Activated effector memory CD4-positive, alpha-beta T cell treated with anti-CD3 and anti-CD28 coated beads, Interleukin-2, amount 50 U/mL, for 16 hours (primary cell): ENCODE results near the gene NCBP2.
A peak's percentile ranks its signal among the peaks of the same experiment; 100 is the strongest.

Source experiments
- DNase-seq: peaks from one replicate; pipeline ENCODE4 v3.0.0-alpha.2; 2020

NCBP2 gene

DNA sequence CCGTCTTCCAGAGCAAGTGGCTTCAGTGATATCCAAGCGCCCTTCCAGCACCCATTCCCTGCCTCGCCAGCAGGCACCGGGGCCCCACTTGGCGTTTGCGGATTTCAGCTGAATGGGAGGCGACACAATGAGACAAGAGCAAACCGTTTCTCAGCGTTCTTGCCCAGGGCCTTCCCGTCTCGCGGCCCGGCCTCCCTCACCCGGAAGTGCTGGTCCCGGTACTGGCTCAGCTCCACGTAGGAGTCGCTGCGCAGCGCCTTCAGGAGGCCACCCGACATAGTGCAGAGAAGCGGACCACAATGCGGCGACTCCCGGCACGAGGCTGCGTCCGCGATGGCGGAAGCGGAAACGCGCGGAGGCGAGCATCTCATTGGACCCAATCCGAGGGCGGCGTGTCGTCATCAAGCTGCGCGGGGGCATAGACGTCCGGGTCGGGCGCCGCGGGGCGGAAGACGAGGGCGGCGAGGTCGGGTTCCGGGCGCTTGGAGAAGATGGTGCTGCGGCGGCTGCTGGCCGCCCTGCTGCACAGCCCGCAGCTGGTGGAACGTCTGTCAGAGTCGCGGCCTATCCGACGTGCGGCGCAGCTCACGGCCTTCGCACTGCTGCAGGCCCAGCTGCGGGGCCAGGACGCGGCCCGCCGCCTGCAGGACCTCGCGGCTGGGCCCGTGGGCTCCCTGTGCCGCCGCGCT, at the start of gene NCBP2:
NCBP2 (minus strand) TSS at position 303 of the 689 bp plus-strand sequence; CDS start at position 278, 25 bp downstream.
- peak; percentile 100 for DNase-seq

DNA sequence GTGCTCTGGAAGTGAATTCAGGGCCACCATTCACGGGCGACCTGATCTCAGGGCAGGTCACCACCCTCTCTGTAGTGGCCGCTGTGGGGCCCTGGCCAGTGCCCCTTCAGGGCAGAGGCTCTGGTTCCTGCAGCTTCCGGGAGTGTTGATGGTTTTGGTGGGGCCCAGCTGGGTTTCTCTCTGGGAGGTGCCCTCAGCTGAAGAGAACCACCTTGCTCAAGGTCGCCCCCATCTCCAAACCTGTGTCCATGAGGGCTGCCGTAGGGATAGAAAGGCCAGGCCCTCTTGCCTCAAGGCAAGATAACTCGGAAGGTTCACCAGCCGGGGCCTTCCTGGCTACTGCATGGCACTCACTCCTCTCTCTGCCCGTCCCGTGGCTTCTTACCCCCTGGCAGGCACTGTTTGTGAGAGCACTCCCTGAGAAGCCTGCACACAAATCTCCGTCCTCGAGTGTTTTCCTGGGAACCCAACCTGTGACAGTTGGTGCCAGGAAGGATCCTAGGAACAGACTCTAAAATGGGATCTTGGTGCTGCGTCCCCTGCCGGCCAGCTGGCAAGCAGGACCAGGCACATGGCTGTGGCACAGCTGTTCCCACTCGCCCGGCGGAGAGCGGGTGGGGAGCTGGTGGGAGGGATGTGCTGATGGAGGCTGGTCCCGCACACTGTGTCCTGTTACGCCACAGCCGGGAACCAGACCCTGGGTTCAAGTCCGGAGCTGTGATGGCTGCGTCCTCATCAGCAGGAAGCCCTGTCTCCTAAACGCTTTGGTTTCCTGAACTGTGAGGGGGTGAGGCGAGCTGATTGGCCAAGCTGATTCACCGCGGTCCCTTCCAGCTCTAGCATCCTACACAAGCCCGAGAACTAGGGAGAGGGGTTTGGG, 49.5 kb upstream of the NCBP2 start:
- no peak for DNase-seq

DNA sequence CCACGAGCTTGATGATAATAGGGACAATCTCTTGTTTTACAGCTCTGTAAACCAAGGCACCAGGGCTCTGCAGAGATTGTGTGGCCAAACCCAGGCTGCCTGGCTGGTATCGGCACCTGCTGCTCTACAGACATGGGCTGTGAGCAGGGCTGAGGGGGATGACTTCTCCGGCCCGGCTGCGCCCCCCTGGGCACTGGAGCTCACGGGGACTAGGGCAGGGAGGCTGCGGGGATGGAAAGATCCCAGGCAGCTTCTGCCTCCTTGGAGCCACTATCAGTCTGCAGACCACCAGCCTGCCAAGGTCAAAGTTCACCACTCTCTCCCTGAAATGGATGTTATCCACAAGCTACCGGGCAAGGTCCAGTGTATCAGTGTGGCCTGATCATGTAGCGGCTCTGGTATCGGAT, 48.3 kb upstream of the NCBP2 start:
- no peak for DNase-seq

DNA sequence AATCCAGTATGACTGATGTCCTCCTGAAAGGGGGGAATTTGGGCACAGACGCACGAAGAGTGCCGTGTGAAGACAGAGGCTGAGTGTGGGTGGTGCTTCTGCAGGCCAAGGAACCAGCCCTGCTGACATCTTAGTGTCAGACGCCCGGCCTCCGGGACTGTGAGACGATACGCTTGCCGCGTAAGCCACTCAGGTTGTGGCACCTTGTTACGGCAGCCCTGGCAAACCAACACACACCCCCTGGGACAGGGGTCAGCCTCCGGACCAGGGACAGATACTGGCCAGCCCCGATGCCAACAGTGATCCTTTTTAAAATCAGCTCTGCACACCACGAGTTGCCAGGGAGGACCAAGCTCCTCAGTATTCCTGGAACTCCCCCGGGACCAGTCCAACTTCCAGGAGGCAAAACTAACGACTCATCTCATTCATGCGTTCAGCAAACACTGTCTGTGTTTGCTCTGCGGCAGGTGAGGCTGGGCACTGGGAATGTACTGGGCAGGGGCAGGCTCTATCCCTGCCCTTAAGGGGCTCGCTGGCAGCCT, 47.5 kb upstream of the NCBP2 start:
- no peak for DNase-seq

DNA sequence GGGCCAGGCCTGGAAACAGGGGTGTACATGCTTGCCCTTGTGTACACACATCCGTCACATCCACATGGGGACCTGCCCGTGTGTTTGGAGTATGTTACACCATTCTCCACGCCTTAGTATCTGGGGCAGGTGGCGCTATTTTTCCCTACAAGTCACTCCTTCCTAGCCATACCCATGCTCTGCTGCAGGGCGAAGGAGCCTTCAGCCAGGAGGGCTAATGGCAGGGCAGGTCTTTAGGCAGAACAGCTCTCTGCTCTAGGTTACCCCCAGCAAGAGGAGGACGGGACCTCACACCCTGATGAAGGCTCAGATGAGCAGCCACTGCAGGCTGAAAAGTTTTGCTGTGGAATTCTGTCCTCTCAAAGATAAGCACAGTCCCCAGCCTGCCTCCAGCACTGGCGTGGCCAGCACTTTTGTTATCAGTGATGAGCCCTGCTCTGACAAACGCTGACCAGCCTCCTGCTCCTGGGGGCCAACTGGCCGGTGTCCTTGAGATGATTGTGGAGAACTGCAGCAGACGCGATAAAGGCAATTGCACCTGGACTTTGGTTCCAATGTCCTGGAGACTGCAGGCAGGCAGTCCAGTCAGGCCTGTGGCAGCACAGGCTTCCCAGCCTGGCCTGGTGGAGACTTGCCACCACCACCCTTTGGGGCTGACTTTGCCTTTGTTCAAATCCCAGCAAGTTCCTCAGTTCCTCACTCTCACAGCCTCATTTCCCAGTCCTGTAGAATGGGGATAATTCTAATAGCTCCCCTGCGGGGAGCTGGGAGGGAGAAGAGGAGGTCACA, 46.1 kb upstream of the NCBP2 start:
- DNase-seq = no peak

DNA sequence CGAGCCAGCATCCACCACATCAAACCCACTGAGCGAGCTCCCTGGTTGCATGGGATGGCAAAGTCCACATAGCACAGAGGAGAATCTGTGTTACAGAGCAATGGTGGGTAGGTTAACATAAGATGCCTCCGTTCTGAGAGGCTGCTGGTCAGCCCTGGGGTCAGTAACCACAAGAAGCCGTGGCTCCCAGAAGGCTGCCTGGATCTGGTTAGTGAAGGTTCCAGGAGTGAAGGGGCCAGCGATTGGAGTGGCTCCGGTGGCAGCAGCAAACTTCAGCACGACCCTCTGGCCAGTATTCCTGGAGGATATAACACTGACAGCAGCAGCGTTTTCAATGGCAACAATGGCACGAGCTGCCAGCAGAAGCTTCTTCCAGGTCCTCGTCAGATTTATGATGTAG, 44.7 kb upstream of the NCBP2 start:
- no peak for DNase-seq

DNA sequence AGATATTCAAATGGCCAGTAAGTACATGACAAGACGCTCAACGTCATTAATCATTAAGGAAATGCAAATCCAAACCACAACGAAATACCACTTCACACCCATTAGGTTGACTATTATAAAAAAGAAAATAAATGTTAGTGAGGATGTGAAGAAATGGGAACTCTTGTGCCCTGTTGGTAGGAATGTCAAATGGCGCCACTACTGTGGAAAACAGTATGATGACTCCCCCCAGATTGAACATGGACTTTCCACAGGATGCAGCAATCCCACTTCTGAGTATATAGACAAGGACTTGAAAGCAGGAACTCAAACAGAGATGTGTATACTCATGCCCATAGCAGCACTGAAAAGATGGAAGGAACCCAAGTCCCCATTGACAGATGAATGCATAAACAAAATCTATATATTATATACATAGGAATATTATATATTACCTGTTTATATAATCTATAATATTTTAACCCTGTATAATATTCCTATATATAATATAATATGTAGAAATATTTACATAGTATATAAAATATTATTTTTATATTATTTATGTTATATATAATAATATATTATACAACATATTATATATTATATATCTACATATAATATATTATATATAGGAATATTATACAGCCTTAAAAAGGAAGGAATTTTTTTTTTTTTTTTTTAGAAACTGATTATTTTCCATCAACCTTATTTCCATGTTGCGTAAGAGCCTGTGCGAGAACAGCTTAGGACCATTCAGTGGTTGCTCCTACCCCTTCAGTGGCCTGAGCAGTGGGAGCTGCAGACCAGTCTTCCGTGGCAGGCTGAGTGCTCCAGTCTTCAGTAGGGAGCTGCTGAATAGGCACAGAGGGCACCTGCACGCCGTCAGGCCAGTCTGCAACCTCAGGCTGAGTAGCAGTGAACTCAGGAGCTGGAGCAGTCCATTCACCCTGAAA, 43.9 kb upstream of the NCBP2 start:
- DNase-seq = no peak

DNA sequence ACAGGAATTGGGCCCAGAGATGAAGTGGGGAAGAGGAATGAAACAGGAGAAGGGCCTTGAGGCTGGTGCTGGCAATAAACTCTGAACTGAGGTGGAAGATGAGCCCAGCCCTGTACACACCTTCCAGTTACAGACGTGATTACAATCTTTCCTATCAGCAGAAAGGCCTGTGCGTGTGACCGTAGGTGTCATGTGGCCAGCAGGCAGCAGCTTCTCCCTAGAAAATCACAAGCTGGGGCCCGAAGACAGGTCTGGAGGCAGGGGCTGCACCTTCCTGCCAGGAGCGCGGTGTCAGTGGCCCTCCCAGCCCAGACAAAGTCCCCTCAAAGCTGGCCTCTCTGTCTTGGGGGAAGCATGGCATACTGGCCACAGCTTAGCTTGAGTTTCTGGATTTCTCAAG, 43.0 kb upstream of the NCBP2 start:
- no peak for DNase-seq

DNA sequence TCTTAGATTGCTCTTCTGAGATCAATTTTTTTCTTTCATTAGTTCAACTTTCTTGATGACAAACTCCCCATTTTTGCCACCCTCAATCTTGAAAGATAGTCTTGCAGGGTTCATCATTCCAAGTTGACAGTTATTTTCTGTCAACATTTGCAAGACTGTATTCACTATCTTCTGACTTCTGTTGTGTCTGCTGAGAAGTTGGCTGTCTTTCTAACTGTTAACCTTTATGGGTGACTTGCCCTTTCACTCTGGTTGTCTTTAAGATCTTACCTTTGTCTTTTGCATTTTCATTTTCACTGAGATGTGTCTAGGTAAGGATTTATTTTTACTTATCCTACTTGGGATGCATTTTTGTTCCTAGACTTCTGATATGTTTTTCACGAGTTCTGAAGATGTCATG, 40.9 kb upstream of the NCBP2 start:
- DNase-seq = no peak

DNA sequence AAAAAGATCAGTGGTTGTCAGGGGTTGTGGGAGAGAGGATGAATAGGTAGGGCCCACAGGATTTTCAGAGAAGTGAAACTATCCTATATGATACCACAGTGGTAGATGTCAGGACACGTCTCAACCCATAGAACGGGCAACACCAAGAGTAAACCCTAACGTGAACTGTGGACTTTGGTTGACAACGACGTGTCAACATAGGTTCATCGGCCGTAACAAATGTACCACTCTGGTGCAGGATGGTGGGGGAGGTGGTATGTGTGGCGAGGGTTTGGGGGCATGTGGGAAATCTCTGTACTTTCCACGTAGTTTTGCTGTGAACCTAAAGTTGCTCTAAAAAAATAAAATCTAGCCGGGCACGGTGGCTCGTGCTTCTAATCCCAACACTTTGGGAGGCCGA, 39.3 kb upstream of the NCBP2 start:
- no peak for DNase-seq

DNA sequence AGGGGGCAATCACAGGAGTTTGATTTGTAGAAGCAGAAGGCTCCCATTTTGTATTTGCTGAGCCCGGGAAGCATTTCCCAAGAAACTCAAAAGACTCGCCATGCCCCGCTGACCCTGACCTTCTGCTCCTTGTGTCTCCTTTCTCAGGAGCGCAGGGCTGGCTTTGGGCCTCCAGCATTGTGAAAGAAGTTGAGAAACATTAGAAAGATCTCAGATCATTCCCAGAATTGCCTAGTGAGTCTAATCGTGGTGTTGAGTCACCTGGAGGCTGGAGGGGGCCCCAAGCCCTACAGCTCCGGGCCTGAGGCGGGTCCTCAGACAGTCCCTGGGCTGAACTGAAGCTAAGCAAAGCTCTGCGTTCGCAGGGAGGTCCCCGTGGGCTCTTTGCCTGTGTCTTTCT, 37.2 kb upstream of the NCBP2 start:
- DNase-seq = no peak

DNA sequence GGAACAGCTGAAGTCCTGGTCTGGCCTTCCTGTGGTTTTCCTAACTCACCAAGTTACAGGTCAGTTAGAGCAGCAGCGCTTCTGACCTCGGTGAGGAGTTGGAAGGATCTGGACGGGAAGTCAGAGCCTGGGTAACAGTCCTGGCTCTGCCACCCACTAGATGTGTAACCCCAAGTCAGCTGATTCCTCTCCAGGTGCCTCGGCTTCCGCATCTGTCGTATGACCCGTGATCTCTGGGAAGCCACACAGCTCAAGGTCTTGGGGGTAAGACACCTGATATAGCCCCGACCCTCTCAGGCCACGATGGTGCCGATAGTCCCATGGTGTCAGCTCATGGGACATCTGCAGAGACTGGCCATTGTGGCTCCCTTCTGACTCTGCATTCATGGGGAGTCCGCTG, 34.6 kb upstream of the NCBP2 start:
- no peak for DNase-seq

DNA sequence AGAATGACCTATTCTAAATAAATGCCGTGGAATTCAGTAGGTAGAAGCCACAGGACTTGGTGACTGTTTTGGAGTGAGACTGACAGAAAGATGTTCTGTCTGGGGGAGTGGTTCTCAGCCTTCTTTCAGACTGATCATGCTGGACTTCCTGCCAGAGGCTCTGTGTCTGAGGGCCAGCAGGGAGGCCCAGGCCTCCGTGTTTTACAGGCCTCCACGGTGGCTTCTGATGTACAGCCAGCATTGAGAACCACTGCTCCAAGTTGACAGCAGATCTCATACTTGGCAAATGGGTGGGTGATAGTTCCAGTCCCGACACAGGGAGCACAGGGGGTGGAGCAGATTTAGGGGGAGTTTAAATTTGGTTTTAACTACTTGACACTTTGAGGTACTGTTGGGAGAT, 33.0 kb upstream of the NCBP2 start:
- no peak for DNase-seq

DNA sequence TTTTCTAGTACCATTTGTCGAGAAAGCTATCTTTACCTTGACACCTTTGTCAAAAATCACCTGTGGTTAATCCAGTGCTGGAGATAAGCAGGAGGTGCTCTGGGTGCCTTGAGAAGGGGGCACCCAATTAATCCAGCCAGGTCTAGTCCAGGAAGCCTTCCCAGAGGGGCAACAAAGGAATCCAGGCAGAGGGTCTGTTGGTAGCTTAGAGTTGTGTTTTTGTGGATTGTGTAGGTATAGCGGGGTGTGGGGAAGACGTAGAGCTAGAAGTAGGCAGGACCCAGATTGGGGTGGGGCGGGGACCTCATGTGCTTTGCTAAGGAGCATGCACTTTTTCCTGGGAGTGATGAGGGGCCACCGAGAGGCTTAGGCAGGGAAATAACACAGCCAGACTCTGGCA, 32.3 kb upstream of the NCBP2 start:
- no peak for DNase-seq

DNA sequence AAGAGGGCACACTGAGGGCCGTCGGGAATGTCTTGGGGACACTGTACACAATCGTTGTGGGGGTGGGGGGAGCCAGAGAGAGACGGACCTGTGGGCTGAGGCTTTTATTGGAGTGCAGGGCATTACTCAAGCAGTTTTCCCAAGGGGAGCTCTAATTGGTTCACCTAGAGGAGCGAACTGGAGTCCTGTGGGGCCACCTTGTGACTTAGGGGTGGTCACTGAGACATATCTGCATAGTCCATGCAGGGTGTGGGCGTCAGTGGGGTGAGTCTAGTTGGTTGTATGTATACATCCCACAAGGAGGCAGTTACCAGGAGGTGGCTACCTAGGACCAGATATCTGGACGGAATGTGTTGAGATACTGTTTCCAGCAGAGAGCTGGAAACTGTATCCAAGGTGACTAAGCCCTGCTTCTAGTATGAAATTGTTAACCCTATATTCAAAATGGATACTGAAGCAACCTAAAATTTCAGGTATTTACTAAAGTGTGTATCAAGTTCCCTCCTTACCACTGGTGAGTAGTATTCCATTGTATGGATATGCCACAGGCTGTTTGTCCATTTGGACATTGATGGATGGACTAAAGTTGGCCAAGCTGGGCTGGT, 28.9 kb upstream of the NCBP2 start:
- DNase-seq = peak; percentile 53

DNA sequence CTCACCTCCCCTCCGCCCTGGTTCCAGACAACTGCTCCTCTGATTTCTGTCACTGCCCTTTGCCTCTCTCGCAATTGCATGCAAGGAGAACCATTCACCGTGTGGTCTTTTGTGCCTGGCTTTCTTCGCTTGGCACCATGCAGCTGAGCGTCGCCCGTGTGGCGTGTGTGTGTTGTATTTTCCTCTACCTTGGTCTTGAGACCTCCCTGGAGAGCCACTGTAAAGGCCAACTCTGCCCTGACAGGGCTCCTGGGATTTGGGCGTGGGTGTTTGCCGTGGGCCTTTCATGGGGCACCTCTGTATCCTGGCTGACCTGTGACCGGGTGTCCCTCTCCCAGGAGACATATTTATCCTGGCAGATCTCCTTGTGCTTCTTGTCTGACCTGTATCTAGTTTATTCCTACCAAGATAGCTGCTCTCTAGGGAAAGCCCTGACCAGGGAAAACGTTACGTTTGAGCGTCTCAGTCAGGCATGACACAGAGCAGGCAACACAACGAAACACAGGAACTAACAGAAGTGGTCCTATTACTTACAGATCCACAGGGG, 28.3 kb upstream of the NCBP2 start:
- peak; percentile 60 for DNase-seq

DNA sequence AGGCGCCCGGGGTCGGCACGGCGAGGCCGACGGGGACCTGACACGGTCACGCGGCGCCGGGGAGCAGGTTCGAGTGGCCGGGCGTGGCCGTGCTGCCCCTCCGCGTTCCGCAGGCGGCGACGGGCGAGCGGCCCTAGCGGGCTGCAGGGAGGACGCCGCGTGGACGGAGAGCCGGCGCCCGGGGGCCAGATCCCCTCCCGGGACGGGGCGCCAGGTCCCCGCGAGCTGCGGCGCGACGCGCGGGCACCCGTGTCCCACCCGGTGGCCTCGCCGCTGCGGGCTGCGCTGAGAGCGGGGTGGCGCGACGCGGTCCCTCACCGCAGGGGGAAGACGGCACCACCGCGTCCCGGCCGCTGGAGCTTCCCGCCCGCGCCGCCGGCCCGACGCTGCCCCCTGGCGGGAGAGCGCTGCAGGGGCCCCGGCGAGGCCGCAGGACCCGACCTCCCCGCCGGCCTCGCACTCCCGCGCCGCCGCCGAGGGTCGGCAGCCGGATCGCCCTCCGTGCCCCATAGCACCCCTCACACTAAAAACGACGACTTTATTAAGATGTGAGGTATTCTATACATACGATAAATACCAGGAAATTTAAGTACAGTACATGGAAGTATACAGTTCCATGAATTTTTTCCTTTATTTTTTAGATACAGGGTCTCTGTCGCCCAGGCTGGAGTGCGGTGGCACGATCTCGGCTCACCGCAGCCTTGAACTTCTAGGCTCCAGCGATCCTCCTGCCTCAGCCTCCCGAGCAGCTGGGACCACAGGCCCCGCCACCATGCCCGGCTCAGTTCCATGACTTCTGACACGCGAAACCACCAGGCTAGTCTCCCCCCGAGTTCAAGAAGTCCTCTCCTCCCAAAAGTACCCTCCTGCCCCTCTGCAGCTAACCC, 27.6 kb upstream of the NCBP2 start:
- DNase-seq = peak; percentile 88

DNA sequence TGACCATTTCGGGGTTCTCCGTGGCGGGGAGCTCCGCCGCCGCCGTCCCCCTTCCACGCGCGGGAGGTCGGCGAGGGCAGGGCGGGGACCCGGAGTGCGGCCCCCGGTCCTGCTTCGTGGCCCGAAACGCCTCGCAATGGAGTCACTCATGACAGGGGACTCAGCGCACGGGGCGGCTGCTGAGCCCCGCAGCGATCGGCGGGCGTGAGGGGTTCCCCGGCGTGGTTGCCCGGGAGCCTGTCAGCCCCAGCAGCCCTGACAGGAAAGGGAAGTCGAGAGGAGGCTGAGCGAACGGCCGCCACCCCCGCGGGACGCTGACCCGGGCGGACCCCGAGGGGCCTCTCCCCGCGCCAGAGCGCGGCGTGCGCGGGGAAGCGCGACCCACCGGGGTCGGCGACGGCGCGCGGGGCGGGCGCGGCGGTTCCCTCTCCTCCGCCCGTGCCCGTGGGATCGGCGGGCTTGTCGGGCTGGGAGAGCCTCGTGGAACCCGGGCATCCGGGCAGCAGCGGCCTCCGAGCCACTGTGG, 26.9 kb upstream of the NCBP2 start:
- DNase-seq = peak; percentile 79

DNA sequence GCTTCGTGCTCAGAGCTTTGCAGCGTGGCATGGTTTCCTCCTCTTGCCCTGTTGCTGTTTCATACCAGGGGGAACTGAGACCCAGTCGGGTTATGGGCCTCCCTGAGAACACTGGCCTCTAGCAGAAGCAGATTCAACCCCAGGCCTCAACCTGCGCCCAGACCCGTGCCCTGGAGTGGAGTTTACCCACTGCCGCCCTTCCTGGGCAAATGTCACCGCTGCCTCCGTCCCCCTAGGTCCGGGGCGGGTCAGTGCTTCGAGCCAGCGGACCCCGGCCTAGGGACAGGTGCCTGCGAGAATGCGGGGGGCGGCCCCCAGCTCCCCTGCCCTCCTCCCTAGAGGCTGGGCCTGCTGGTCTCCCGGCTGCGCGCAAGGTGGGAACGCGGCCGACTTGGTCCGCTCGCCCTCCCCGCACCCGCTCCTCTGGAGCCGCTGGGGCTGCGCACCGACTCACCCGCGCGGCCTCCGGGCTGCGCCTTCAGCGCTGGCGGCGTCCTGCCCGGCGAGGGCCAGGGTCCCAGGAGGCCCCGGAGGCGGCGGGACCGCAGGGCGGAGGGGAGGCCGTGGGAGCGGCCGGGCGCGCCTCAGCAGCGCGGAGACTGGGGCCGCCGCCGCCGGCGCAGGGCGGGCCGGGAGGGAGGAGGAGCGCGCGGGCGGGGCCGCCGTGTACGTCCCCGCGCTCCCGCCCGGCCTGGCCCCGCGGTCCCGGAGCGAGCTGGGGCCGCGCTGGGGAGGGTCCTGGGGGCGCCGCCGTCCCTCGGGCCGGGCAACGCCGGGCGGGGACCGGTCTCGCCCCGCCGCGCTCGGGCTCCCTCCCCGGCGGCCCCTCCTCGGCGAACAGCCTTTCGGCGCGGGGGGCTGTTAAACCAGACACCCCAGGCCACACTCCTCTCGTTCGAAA, 26.2 kb upstream of the NCBP2 start, which contains the start of gene PIGZ:
PIGZ (minus strand) TSS at position 601 of the 901 bp plus-strand sequence. CDS start 16,802 bp downstream, outside the sequence.
- peak; percentile 79 for DNase-seq
